H1 (cell line): ENCODE data around the gene TBC1D22A. TPM values are rescaled to one million over a fixed set of nuclear protein-coding genes. Genes with fewer than 3 reads are reported as not detected.

Experiments used
- CTCF ChIA-PET: fragments of 300-600 bp; sonication (Branson Sonifier 250); formaldehyde crosslinking; loops from one replicate; lab custom pipeline; 2021; ENCODE audit not compliant: partially characterized antibody; lab: Charles Lee
- POLR2A ChIA-PET: fragments of 300-600 bp; sonication (Branson Sonifier 250); formaldehyde crosslinking; loops from one replicate; lab custom pipeline; 2021; ENCODE audit warnings: inconsistent platforms; ENCODE audit not compliant: partially characterized antibody; lab: Charles Lee
- DNase-seq, 2 experiments: peaks; one replicate each; pipeline versions ENCODE4 v3.0.0 to v3.0.0-alpha.2; 2010 to 2022; ENCODE audit warnings: low spot score in 2 of 2, low read depth in 1 of 2, mixed read lengths in 1 of 2
- FAIRE-seq: peaks from 2 replicates; lab custom pipeline; 2011; peaks lifted over from hg19 to GRCh38; lab: Jason Lieb, UNC
- H2AFZ ChIP-seq: 2 replicates; pipeline ENCODE4 v1.8.1; 2012; ENCODE audit warnings: low read length, inconsistent platforms
- H2AK5ac ChIP-seq: 2 replicates; pipeline ENCODE4 v1.6.1; 2013; ENCODE audit warnings: low read depth, low read length
- H2BK120ac ChIP-seq: replicated peaks from 2 replicates; pipeline ENCODE3; 2013; ENCODE audit warnings: low read depth, low read length, inconsistent platforms
- H2BK12ac ChIP-seq: 2 replicates; pipeline ENCODE4 v1.6.1; 2013; ENCODE audit warnings: low read depth, low read length
- H2BK15ac ChIP-seq: 2 replicates; pipeline ENCODE4 v1.6.1; 2013; ENCODE audit warnings: low read length
- H2BK20ac ChIP-seq: 2 replicates; pipeline ENCODE4 v1.6.1; 2013; ENCODE audit warnings: low read length
- H2BK5ac ChIP-seq: 2 replicates; pipeline ENCODE4 v1.6.1; 2013; ENCODE audit warnings: low read depth, low read length
- H3K14ac ChIP-seq: 2 replicates; pipeline ENCODE4 v1.6.1; 2013; ENCODE audit warnings: inconsistent platforms; ENCODE audit not compliant: insufficient read length
- H3K18ac ChIP-seq: 2 replicates; pipeline ENCODE4 v1.6.1; 2013; ENCODE audit warnings: low read length; ENCODE audit errors: extremely low read depth
- H3K23ac ChIP-seq: 2 replicates; pipeline ENCODE4 v1.6.1; 2013; ENCODE audit warnings: inconsistent platforms; ENCODE audit not compliant: insufficient read length
- H3K23me2 ChIP-seq: 2 replicates; pipeline ENCODE4 v1.6.1; 2013; ENCODE audit warnings: low read depth, low read length
- H3K27ac ChIP-seq: 2 replicates; pipeline ENCODE4 v1.6.1; 2011; ENCODE audit warnings: low read depth, low read length, inconsistent platforms
- H3K27me3 ChIP-seq, 4 experiments: replicated peaks in 1 of 4; 1 replicate in 1 of 4; 2 replicates in 3 of 4; pipeline versions ENCODE4 v1.6.1 to v1.8.1; 2011 to 2013; ENCODE audit warnings: low read length in 3 of 4, mild to moderate bottlenecking in 3 of 4, inconsistent platforms in 2 of 4, mixed read lengths in 2 of 4, moderate library complexity in 1 of 4; ENCODE audit not compliant: control insufficient read depth in 3 of 4, insufficient read depth in 3 of 4; ENCODE audit errors: extremely low read depth in 1 of 4
- H3K36me3 ChIP-seq, 4 experiments: 2 replicates each; pipeline versions ENCODE4 v1.6.1 to v1.8.1; 2011 to 2013; ENCODE audit warnings: mild to moderate bottlenecking in 4 of 4, low read length in 3 of 4, moderate library complexity in 2 of 4, control low read depth in 1 of 4, inconsistent platforms in 1 of 4; ENCODE audit not compliant: insufficient read depth in 4 of 4, control insufficient read depth in 2 of 4
- H3K4ac ChIP-seq: replicated peaks from 2 replicates; pipeline ENCODE3; 2013; ENCODE audit warnings: low read length, low read depth, mixed read lengths, inconsistent platforms; ENCODE audit not compliant: insufficient read length
- H3K4me1 ChIP-seq, 4 experiments: replicated peaks in 1 of 4; 1 replicate in 1 of 4; 2 replicates in 3 of 4; pipeline versions ENCODE4 v1.6.1 to v1.8.1; 2011 to 2013; ENCODE audit warnings: low read length in 3 of 4, inconsistent platforms in 2 of 4, mixed read lengths in 1 of 4; ENCODE audit not compliant: insufficient read depth in 4 of 4, control insufficient read depth in 3 of 4
- H3K4me2 ChIP-seq, 2 experiments: 2 replicates each; pipeline versions ENCODE4 v1.6.1 to v1.8.1; 2011 to 2013; ENCODE audit warnings: low read depth in 2 of 2, low read length in 2 of 2, control low read depth in 1 of 2, inconsistent platforms in 1 of 2, mild to moderate bottlenecking in 1 of 2; ENCODE audit not compliant: insufficient read depth in 1 of 2
- H3K4me3 ChIP-seq, 4 experiments: fragments of 200-600, 300-600 bp in 1 of 4; sonication (generic), shearing (Covaris generic), sonication (Bioruptor Twin) in 1 of 4; 2 replicates each; pipeline versions ENCODE4 v1.5.1 to v1.8.1; 2011 to 2016; ENCODE audit warnings: low read length in 4 of 4, low read depth in 3 of 4, control low read depth in 2 of 4, inconsistent platforms in 2 of 4, mild to moderate bottlenecking in 2 of 4, mixed read lengths in 1 of 4, moderate library complexity in 1 of 4; ENCODE audit not compliant: insufficient read depth in 2 of 4; ENCODE audit errors: extremely low read depth in 1 of 4
- H3K56ac ChIP-seq: replicated peaks from 2 replicates; pipeline ENCODE3; 2013; ENCODE audit warnings: low read depth, mild to moderate bottlenecking, mixed read lengths, low read length, inconsistent platforms; ENCODE audit not compliant: insufficient read length
- H3K79me1 ChIP-seq: 2 replicates; pipeline ENCODE4 v1.6.1; 2013; ENCODE audit warnings: low read depth, low read length, control low read depth
- H3K79me2 ChIP-seq, 2 experiments: 2 replicates each; pipeline versions ENCODE4 v1.6.1 to v1.8.1; 2012 to 2013; ENCODE audit warnings: low read length in 2 of 2, mild to moderate bottlenecking in 2 of 2, inconsistent platforms in 1 of 2; ENCODE audit not compliant: insufficient read depth in 2 of 2, control insufficient read depth in 1 of 2
- H3K9ac ChIP-seq, 4 experiments: replicated peaks in 1 of 4; 1 replicate in 1 of 4; 2 replicates in 3 of 4; pipeline versions ENCODE4 v1.6.1 to v1.8.1; 2011 to 2013; ENCODE audit warnings: low read depth in 3 of 4, low read length in 3 of 4, control low read depth in 2 of 4, mild to moderate bottlenecking in 2 of 4, moderate library complexity in 2 of 4, inconsistent platforms in 1 of 4; ENCODE audit errors: extremely low read depth in 1 of 4
- H3K9me3 ChIP-seq, 2 experiments: 2 replicates each; pipeline versions ENCODE4 v1.6.1 to v1.8.1; 2012 to 2013; ENCODE audit warnings: mild to moderate bottlenecking in 2 of 2, moderate library complexity in 2 of 2, control low read depth in 1 of 2, inconsistent platforms in 1 of 2, low read depth in 1 of 2, low read length in 1 of 2, mixed read lengths in 1 of 2; ENCODE audit not compliant: insufficient read depth in 2 of 2
- H4K20me1 ChIP-seq, 2 experiments: replicated peaks in 1 of 2; 2 replicates each; pipeline versions ENCODE3 to v1.8.1; 2011 to 2013; ENCODE audit warnings: inconsistent platforms in 2 of 2, low read length in 2 of 2, mild to moderate bottlenecking in 1 of 2; ENCODE audit not compliant: insufficient read depth in 2 of 2, control insufficient read depth in 1 of 2
- H4K5ac ChIP-seq: 2 replicates; pipeline ENCODE4 v1.6.1; 2013; ENCODE audit warnings: low read length, low read depth, mixed read lengths, inconsistent platforms; ENCODE audit not compliant: insufficient read length
- H4K8ac ChIP-seq: 2 replicates; pipeline ENCODE4 v1.8.0; 2013; ENCODE audit warnings: mild to moderate bottlenecking, moderate library complexity, low read length, inconsistent platforms; ENCODE audit not compliant: insufficient read depth; ENCODE audit errors: extremely low read depth
- H4K91ac ChIP-seq: replicated peaks from 2 replicates; pipeline ENCODE3; 2013; ENCODE audit warnings: low read length, mixed read lengths, inconsistent platforms; ENCODE audit not compliant: insufficient read length
- CEBPB ChIP-seq: IDR thresholded peaks from 2 replicates; pipeline ENCODE4 v1.6.1; 2012; ENCODE audit warnings: low read depth, low read length
- CHD2 ChIP-seq: IDR thresholded peaks from 2 replicates; pipeline ENCODE4 v1.6.1; 2012; ENCODE audit warnings: low read length, improper control_type of control experiment
- GABPA ChIP-seq: IDR thresholded peaks from 2 replicates; pipeline ENCODE4 v1.6.1; 2011; ENCODE audit warnings: mild to moderate bottlenecking, low read length, moderate library complexity, borderline replicate concordance; ENCODE audit not compliant: insufficient read depth
- GTF2F1 ChIP-seq: IDR thresholded peaks from 2 replicates; pipeline ENCODE4 v1.6.1; 2012; ENCODE audit warnings: low read depth, low read length, improper control_type of control experiment, borderline replicate concordance
- POLR2A ChIP-seq, 2 experiments: IDR thresholded peaks; 1 replicate in 1 of 2; 2 replicates in 1 of 2; pipeline ENCODE4 v1.6.1; 2011; ENCODE audit warnings: low read depth in 2 of 2, low read length in 2 of 2, mild to moderate bottlenecking in 2 of 2; ENCODE audit errors: control extremely low read depth in 1 of 2
- POLR2AphosphoS5 ChIP-seq: IDR thresholded peaks from 2 replicates; pipeline ENCODE4 v1.6.1; 2011; ENCODE audit warnings: low read depth, low read length
- SIRT6 ChIP-seq: IDR thresholded peaks from one replicate; pipeline ENCODE4 v1.7.1; 2012; ENCODE audit warnings: low read length, inconsistent platforms
- SRF ChIP-seq: IDR thresholded peaks from 2 replicates; pipeline ENCODE4 v1.6.1; 2011; ENCODE audit warnings: mild to moderate bottlenecking, low read depth, low read length, moderate library complexity
- TAF7 ChIP-seq: optimal IDR thresholded peaks from 2 replicates; pipeline ENCODE3; 2011; ENCODE audit warnings: low read depth, mild to moderate bottlenecking, inconsistent platforms, low read length, moderate library complexity, borderline replicate concordance
- TEAD4 ChIP-seq: IDR thresholded peaks from 2 replicates; pipeline ENCODE4 v1.6.1; 2012; ENCODE audit warnings: low read depth, low read length, inconsistent platforms, mixed read lengths
- WGBS, 2 experiments: shearing (Covaris generic) in 1 of 2; methylation state at CpG; one replicate each; pipeline versions ENCODE4 v1.1.6 to v1.1.7; 2013 to 2015; ENCODE audit warnings: low lambda C conversion rate in 2 of 2, mixed read lengths in 2 of 2, inconsistent platforms in 1 of 2, low coverage in 1 of 2, missing lambda C conversion rate in 1 of 2; ENCODE audit not compliant: insufficient replicate concordance in 2 of 2, insufficient coverage in 1 of 2, insufficient read length in 1 of 2; ENCODE audit errors: extremely low coverage in 1 of 2, missing lambda C conversion rate in 1 of 2; 5-methylcytosine and 5-hydroxymethylcytosine counted together
- polyA plus RNA-seq, 7 experiments: library from polyadenylated mRNA; depleted of rRNA in 3 of 7; stranded (reverse) in 5 of 7; unstranded in 2 of 7; fragments of >200 nt in 5 of 7; fragments of 200-250 nt in 2 of 7; gene quantifications; 1 replicate in 5 of 7; 2 replicates in 1 of 7; 4 replicates in 1 of 7; pipeline versions ENCODE4 v1.2.1 to v1.2.3, GENCODE V29; 2011 to 2013; ENCODE audit warnings: missing spikeins in 2 of 7, mixed read lengths in 2 of 7
- total RNA-seq: library from RNA; stranded (reverse); fragmentation: NEBNext Ultra II Directional; extraction: Animal tissue kit (Norgen Biotek cat#: 25700); gene quantifications from 2 replicates; pipeline ENCODE4 v1.2.1, GENCODE V29; 2021
- TF ChIP-seq, protein P1 (sequence below): IDR thresholded peaks from 2 replicates; pipeline ENCODE4 v1.6.1; 2012; ENCODE audit warnings: inconsistent platforms

Gene TBC1D22A
- total and polyA plus RNA-seq, 2 of the 8 experiments (the other 6 are each of a cell fraction or from before 2014, with no cell fraction given) = 11.9 to 18.4 TPM

DNA sequence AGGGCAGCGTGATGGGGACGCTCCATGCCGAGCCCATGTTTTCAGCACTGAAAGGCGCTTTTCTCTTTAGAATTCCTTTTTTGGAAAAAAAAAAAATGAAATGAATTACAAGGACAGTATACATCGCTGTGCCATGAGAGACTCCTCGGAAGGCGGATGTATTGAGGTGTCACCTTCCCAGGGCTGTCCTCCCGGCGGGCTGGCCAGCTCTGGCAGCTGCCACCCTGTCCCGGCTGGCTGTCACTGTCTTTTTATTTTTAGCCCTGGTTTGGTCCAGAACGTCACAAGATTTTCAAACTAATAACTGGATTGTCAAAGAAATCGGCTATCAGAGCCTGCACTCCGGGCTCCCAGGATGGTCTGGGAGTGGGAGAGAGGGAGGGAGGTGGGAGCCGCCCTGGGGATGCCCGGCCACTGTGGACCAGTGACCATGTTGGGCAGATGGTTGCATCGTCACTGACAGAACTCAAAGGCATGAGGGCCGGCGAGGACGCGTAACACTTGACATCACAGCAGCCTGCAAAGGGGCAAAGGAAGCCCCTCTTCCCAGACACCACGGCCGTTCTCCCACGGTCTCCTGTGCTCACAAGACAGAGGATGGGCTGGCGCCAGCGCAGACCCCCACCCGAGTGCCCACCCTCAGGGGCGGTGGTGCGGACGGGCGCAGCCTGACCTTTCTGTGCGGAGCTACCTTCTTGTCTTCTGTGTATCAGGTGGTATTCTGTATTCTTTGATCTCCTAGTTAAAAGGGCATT, 392.9 kb downstream of the TBC1D22A start:
- no peak overlapping the region for H2AFZ ChIP-seq
- H4K20me1 ChIP-seq = peaks cover 4 to 15% of the 10 kb centered on the region in 2 experiments
- H3K9ac ChIP-seq = no peak overlapping the region
- no peak overlapping the region for H4K8ac ChIP-seq
- no peak for FAIRE-seq
- H3K4me3 ChIP-seq = no peak overlapping the region
- no peak overlapping the region for H3K18ac ChIP-seq
- no peak overlapping the region for H3K14ac ChIP-seq
- no peaks in the 10 kb centered on the region for H3K4me1 ChIP-seq
- H2BK20ac ChIP-seq = no peak overlapping the region
- no peak overlapping the region for H3K4ac ChIP-seq
- H3K79me1 ChIP-seq = peaks cover 3% of the 10 kb centered on the region
- no peak overlapping the region for H2BK15ac ChIP-seq
- no peaks in the 10 kb centered on the region; a peak in 1 of 4 replicates for H3K9me3 ChIP-seq
- POLR2A ChIA-PET = interaction anchor here (1.0 kb wide), 1 partner anchor 9 kb away, joined by 3 read pairs; no protein-coding TSS in a partner anchor
- no peak overlapping the region for H3K27ac ChIP-seq
- H2BK12ac ChIP-seq = no peak overlapping the region
- H3K23me2 ChIP-seq = peaks cover 10% of the 10 kb centered on the region; the same call in 1 of the 2 replicates
- no peak overlapping the region for H2BK120ac ChIP-seq
- 92% methylated on average over 23 of the region's 31 CpGs; no CpG with 5 or more reads in 1 of the 2 experiments for WGBS, 2 experiments
- no peak overlapping the region for H3K23ac ChIP-seq
- CTCF ChIA-PET = interaction anchor here (1.7 kb wide), 1 partner anchor 11 kb away, joined by 4 read pairs; no protein-coding TSS in a partner anchor
- no peak for DNase-seq
- no peak overlapping the region for H3K56ac ChIP-seq
- no peak overlapping the region for H2AK5ac ChIP-seq
- H3K27me3 ChIP-seq = no peaks in the 10 kb centered on the region
- no peak overlapping the region for H3K4me2 ChIP-seq
- no peak overlapping the region for H2BK5ac ChIP-seq
- H4K91ac ChIP-seq = no peak overlapping the region
- no peak overlapping the region for H4K5ac ChIP-seq
- peaks cover 0 to 11% (median 3%) of the 10 kb centered on the region in 4 experiments; a peak in 2 of 8 replicates for H3K36me3 ChIP-seq
- peaks cover 0 to 5% of the 10 kb centered on the region in 2 experiments; a peak in 1 of 4 replicates for H3K79me2 ChIP-seq
- TF ChIP-seq, protein P1, sequence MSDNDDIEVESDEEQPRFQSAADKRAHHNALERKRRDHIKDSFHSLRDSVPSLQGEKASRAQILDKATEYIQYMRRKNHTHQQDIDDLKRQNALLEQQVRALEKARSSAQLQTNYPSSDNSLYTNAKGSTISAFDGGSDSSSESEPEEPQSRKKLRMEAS = no peak
- TF ChIP-seq SRF (no peak), TAF7 (no peak), POLR2AphosphoS5 (no peak), GTF2F1 (no peak), GABPA (no peak), POLR2A (IDR thresholded peaks at IDR 0.05; ENCODE audit: control extremely low read depth in 1 of 2, low read depth in 2 of 2, low read length in 2 of 2) (no peak), CEBPB (no peak), SIRT6 (no peak), CHD2 (no peak), TEAD4 (no peak)
